ENCODE measurements around the gene FAM240A. TPM values are rescaled to one million over a fixed set of nuclear protein-coding genes. Genes with fewer than 3 reads are reported as not detected.

Gene FAM240A
- total RNA-seq, 1 donor from 2014 or later: not detected

GRCh38 chr3:46593979-46594378 lies 18.3 kb upstream of the FAM240A start:
- H3K27ac Mint-ChIP-seq: no peak overlapping the region
- H3K4me3 Mint-ChIP-seq: no peak overlapping the region
- H3K9me3 Mint-ChIP-seq: peaks cover 7% of the 10 kb centered on the region
- H3K4me1 Mint-ChIP-seq (ENCODE audit: unreplicated experiment): no peaks in the 10 kb centered on the region
- H3K27me3 Mint-ChIP-seq: peaks cover 5% of the 10 kb centered on the region
- H3K36me3 Mint-ChIP-seq: no peaks in the 10 kb centered on the region
- TF ChIP-seq CTCF (conservative IDR thresholded peaks at IDR 0.05): no peak
- no peak for DNase-seq (ENCODE audit: extremely low spot score, unreplicated experiment)

GRCh38 chr3:46594723-46595122 lies 17.6 kb upstream of the FAM240A start:
- no peak overlapping the region for H3K27ac Mint-ChIP-seq
- no peak for TF ChIP-seq CTCF (conservative IDR thresholded peaks at IDR 0.05)
- no peaks in the 10 kb centered on the region for H3K36me3 Mint-ChIP-seq
- no peak overlapping the region for H3K4me3 Mint-ChIP-seq
- H3K27me3 Mint-ChIP-seq: peaks cover 5% of the 10 kb centered on the region
- H3K4me1 Mint-ChIP-seq (ENCODE audit: unreplicated experiment): no peaks in the 10 kb centered on the region
- H3K9me3 Mint-ChIP-seq: peaks cover 7% of the 10 kb centered on the region
- no peak for DNase-seq (ENCODE audit: extremely low spot score, unreplicated experiment)

GRCh38 chr3:46595819-46596314 lies 16.5 kb upstream of the FAM240A start:
- peaks cover 7% of the 10 kb centered on the region for H3K9me3 Mint-ChIP-seq
- H3K4me1 Mint-ChIP-seq (ENCODE audit: unreplicated experiment): no peaks in the 10 kb centered on the region
- H3K27me3 Mint-ChIP-seq: peaks cover 5% of the 10 kb centered on the region
- no peak for DNase-seq (ENCODE audit: extremely low spot score, unreplicated experiment)
- H3K4me3 Mint-ChIP-seq: no peak overlapping the region
- no peaks in the 10 kb centered on the region for H3K36me3 Mint-ChIP-seq
- H3K27ac Mint-ChIP-seq: no peak overlapping the region
- TF ChIP-seq CTCF (conservative IDR thresholded peaks at IDR 0.05): no peak

- H3K27ac Mint-ChIP-seq: no peak overlapping the region
- H3K4me1 Mint-ChIP-seq (ENCODE audit: unreplicated experiment): peaks cover 10% of the 10 kb centered on the region
- no peaks in the 10 kb centered on the region for H3K36me3 Mint-ChIP-seq
- no peak for TF ChIP-seq CTCF (conservative IDR thresholded peaks at IDR 0.05)
- H3K4me3 Mint-ChIP-seq: no peak overlapping the region
- no peaks in the 10 kb centered on the region for H3K9me3 Mint-ChIP-seq
- DNase-seq (ENCODE audit: extremely low spot score, unreplicated experiment): no peak
- H3K27me3 Mint-ChIP-seq: no peaks in the 10 kb centered on the region
Measured at GRCh38 chr3:46599590-46599989, 12.7 kb upstream of the FAM240A start.

- H3K4me1 Mint-ChIP-seq (ENCODE audit: unreplicated experiment): peaks cover 13% of the 10 kb centered on the region
- no peaks in the 10 kb centered on the region for H3K27me3 Mint-ChIP-seq
- no peak for TF ChIP-seq CTCF (conservative IDR thresholded peaks at IDR 0.05)
- DNase-seq (ENCODE audit: extremely low spot score, unreplicated experiment): no peak
- H3K27ac Mint-ChIP-seq: no peak overlapping the region
- H3K9me3 Mint-ChIP-seq: no peaks in the 10 kb centered on the region
- no peak overlapping the region for H3K4me3 Mint-ChIP-seq
- no peaks in the 10 kb centered on the region for H3K36me3 Mint-ChIP-seq
Measured at GRCh38 chr3:46603446-46604046, 8.8 kb upstream of the FAM240A start.

All from type B pancreatic cell (in vitro differentiated cells).